IMR-90 (cell line): ENCODE results near the gene KAT6B. TPM values are rescaled to one million over a fixed set of nuclear protein-coding genes. Genes with fewer than 3 reads are reported as not detected.

Experiments used
- ATAC-seq: fragments of 200-7000 bp; cut with Tn5 transposase; 2 replicates; pipeline ENCODE4 v1.9.1; 2020; ENCODE audit warnings: low read depth, mild to moderate bottlenecking, moderate library complexity
- BruUV-seq: library from RNA; stranded (reverse); fragments of 400-500 nt; replicated peaks from 2 replicates; lab custom pipeline; 2021; lab: Mats Ljungman, UMichigan
- CTCF ChIA-PET: fragments of 300-600 bp; formaldehyde crosslinking; extraction: SDS; loops from one replicate; lab custom pipeline; 2021; ENCODE audit warnings: antibody characterized with exemption; lab: Yijun Ruan, JAX
- POLR2A ChIA-PET: fragments of 300-600 bp; sonication (Branson Sonifier 250); formaldehyde crosslinking; loops from one replicate; lab custom pipeline; 2022; ENCODE audit warnings: antibody characterized with exemption; ENCODE audit not compliant: unreplicated experiment; lab: Charles Lee
- DNase-seq: peaks from one replicate; pipeline ENCODE4 v3.0.0; 2013
- H2AFZ ChIP-seq: replicated peaks from 2 replicates; pipeline ENCODE3; 2013; ENCODE audit warnings: low read length, mild to moderate bottlenecking; ENCODE audit not compliant: poor library complexity
- H2AK5ac ChIP-seq: 2 replicates; pipeline ENCODE4 v1.6.1; 2013; ENCODE audit warnings: low read depth, low read length, inconsistent platforms
- H2AK9ac ChIP-seq: replicated peaks from 2 replicates; pipeline ENCODE3; 2013; ENCODE audit warnings: mild to moderate bottlenecking, low read depth, low read length, moderate library complexity; ENCODE audit not compliant: poor library complexity
- H2BK120ac ChIP-seq: 2 replicates; pipeline ENCODE4 v1.6.1; 2013; ENCODE audit warnings: low read depth, low read length, inconsistent platforms
- H2BK15ac ChIP-seq: 3 replicates; pipeline ENCODE4 v1.6.1; 2013; ENCODE audit warnings: low read depth, low read length, inconsistent platforms
- H2BK20ac ChIP-seq: 2 replicates; pipeline ENCODE4 v1.6.1; 2013; ENCODE audit warnings: low read depth, mild to moderate bottlenecking, inconsistent platforms, low read length, moderate library complexity
- H2BK5ac ChIP-seq: 2 replicates; pipeline ENCODE4 v1.6.1; 2013; ENCODE audit warnings: mild to moderate bottlenecking, low read depth, low read length, inconsistent platforms; ENCODE audit not compliant: poor library complexity, severe bottlenecking
- H3K14ac ChIP-seq: replicated peaks from 2 replicates; pipeline ENCODE4 v1.6.1; 2013; ENCODE audit warnings: low read depth, low read length, inconsistent platforms
- H3K18ac ChIP-seq: 2 replicates; pipeline ENCODE4 v1.6.1; 2013; ENCODE audit warnings: low read depth, low read length, control low read depth
- H3K23ac ChIP-seq: 2 replicates; pipeline ENCODE4 v1.6.1; 2013; ENCODE audit warnings: low read depth, low read length, inconsistent platforms
- H3K27ac ChIP-seq: 2 replicates; pipeline ENCODE4 v1.5.1; 2013; ENCODE audit warnings: mild to moderate bottlenecking, control low read depth, low read length; ENCODE audit not compliant: insufficient read depth
- H3K27me3 ChIP-seq: 2 replicates; pipeline ENCODE4 v1.6.1; 2013; ENCODE audit warnings: low read length; ENCODE audit not compliant: control insufficient read depth, insufficient read depth
- H3K36me3 ChIP-seq: 2 replicates; pipeline ENCODE4 v1.6.1; 2013; ENCODE audit warnings: low read length, mixed read lengths; ENCODE audit not compliant: control insufficient read depth, insufficient read depth
- H3K4ac ChIP-seq: 2 replicates; pipeline ENCODE4 v1.6.1; 2013; ENCODE audit warnings: low read depth, low read length, inconsistent platforms
- H3K4me1 ChIP-seq: 2 replicates; pipeline ENCODE4 v1.6.1; 2013; ENCODE audit warnings: low read length, mixed read lengths; ENCODE audit not compliant: control insufficient read depth, insufficient read depth
- H3K4me2 ChIP-seq: 2 replicates; pipeline ENCODE4 v1.6.1; 2013; ENCODE audit warnings: low read depth, mild to moderate bottlenecking, control low read depth, low read length, moderate library complexity
- H3K4me3 ChIP-seq: 2 replicates; pipeline ENCODE4 v1.5.1; 2013; ENCODE audit warnings: low read depth, mild to moderate bottlenecking, control low read depth, low read length, moderate library complexity; ENCODE audit not compliant: insufficient read depth
- H3K56ac ChIP-seq: 2 replicates; pipeline ENCODE4 v1.6.1; 2013; ENCODE audit warnings: low read length, inconsistent platforms; ENCODE audit not compliant: insufficient read depth; ENCODE audit errors: extremely low read depth
- H3K79me1 ChIP-seq, 2 experiments: 2 replicates each; pipeline ENCODE4 v1.6.1; 2013; ENCODE audit warnings: low read length in 2 of 2, inconsistent platforms in 1 of 2, low read depth in 1 of 2
- H3K9ac ChIP-seq: 2 replicates; pipeline ENCODE4 v1.6.1; 2013; ENCODE audit warnings: low read depth, low read length, control low read depth
- H3K9me1 ChIP-seq: 2 replicates; pipeline ENCODE4 v1.6.1; 2013; ENCODE audit warnings: low read length, inconsistent platforms; ENCODE audit not compliant: insufficient read depth
- H3K9me3 ChIP-seq: 2 replicates; pipeline ENCODE4 v1.6.1; 2013; ENCODE audit warnings: low read length; ENCODE audit not compliant: control insufficient read depth, insufficient read depth
- H4K20me1 ChIP-seq: 2 replicates; pipeline ENCODE4 v1.6.1; 2013; ENCODE audit warnings: low read length, inconsistent platforms; ENCODE audit not compliant: insufficient read depth
- H4K5ac ChIP-seq: 2 replicates; pipeline ENCODE4 v1.6.1; 2013; ENCODE audit warnings: mild to moderate bottlenecking, low read depth, low read length, control low read depth
- H4K8ac ChIP-seq, 2 experiments: 2 replicates each; pipeline ENCODE4 v1.6.1; 2013; ENCODE audit warnings: low read depth in 2 of 2, low read length in 2 of 2, control low read depth in 1 of 2, inconsistent platforms in 1 of 2
- H4K91ac ChIP-seq: 2 replicates; pipeline ENCODE4 v1.6.1; 2013; ENCODE audit warnings: low read depth, low read length, inconsistent platforms; ENCODE audit not compliant: insufficient read depth
- BHLHE40 ChIP-seq: fragments of 150-350 bp; IDR thresholded peaks from 2 replicates; pipeline ENCODE4 v1.6.1; 2016; ENCODE audit warnings: mild to moderate bottlenecking, low read depth, low read length
- CEBPB ChIP-seq: IDR thresholded peaks from 2 replicates; pipeline ENCODE4 v1.6.1; 2012; ENCODE audit warnings: low read depth, low read length, improper control_type of control experiment
- CHD1 ChIP-seq: IDR thresholded peaks from 2 replicates; pipeline ENCODE4 v1.6.1; 2012; ENCODE audit warnings: low read depth, low read length, improper control_type of control experiment
- CTCF ChIP-seq: conservative IDR thresholded peaks from 2 replicates; pipeline ENCODE4 v1.5.1; 2012; ENCODE audit warnings: mild to moderate bottlenecking, low read depth, low read length, improper control_type of control experiment
- ELK1 ChIP-seq: fragments of 150-350 bp; IDR thresholded peaks from 2 replicates; pipeline ENCODE4 v1.6.1; 2016; ENCODE audit warnings: low read depth, mild to moderate bottlenecking, low read length, moderate library complexity, borderline replicate concordance
- FOS ChIP-seq: fragments of 150-350 bp; IDR thresholded peaks from 2 replicates; pipeline ENCODE4 v1.6.1; 2016; ENCODE audit warnings: low read depth, low read length
- MAFK ChIP-seq: IDR thresholded peaks from 2 replicates; pipeline ENCODE4 v1.6.1; 2012; ENCODE audit warnings: low read depth, low read length, improper control_type of control experiment
- MAZ ChIP-seq: IDR thresholded peaks from 2 replicates; pipeline ENCODE4 v1.6.1; 2012; ENCODE audit warnings: low read depth, mild to moderate bottlenecking, low read length, improper control_type of control experiment, moderate library complexity, borderline replicate concordance
- MXI1 ChIP-seq: IDR thresholded peaks from 2 replicates; pipeline ENCODE4 v1.6.1; 2012; ENCODE audit warnings: low read depth, mild to moderate bottlenecking, low read length, moderate library complexity, borderline replicate concordance
- NFE2L2 ChIP-seq: fragments of 150-350 bp; IDR thresholded peaks from 2 replicates; pipeline ENCODE4 v1.6.1; 2016; ENCODE audit warnings: low read depth, mild to moderate bottlenecking, low read length
- POLR2A ChIP-seq: IDR thresholded peaks from 2 replicates; pipeline ENCODE4 v1.6.1; 2012; ENCODE audit warnings: mild to moderate bottlenecking, low read depth, low read length
- RAD21 ChIP-seq: IDR thresholded peaks from 2 replicates; pipeline ENCODE4 v1.6.1; 2012; ENCODE audit warnings: low read length, improper control_type of control experiment
- RCOR1 ChIP-seq: IDR thresholded peaks from 2 replicates; pipeline ENCODE4 v1.6.1; 2012; ENCODE audit warnings: mild to moderate bottlenecking, low read length, improper control_type of control experiment; ENCODE audit not compliant: insufficient replicate concordance
- RFX5 ChIP-seq: IDR thresholded peaks from 2 replicates; pipeline ENCODE4 v1.8.0; 2012; ENCODE audit warnings: low read depth, mild to moderate bottlenecking, low read length, moderate library complexity
- SMC3 ChIP-seq: fragments of 150-350 bp; IDR thresholded peaks from 2 replicates; pipeline ENCODE4 v1.6.1; 2016; ENCODE audit warnings: low read depth, mild to moderate bottlenecking, antibody characterized with exemption, low read length, moderate library complexity
- USF2 ChIP-seq: fragments of 150-350 bp; IDR thresholded peaks from 2 replicates; pipeline ENCODE4 v1.6.1; 2017; ENCODE audit warnings: mild to moderate bottlenecking, antibody characterized with exemption, low read length, low read depth
- WGBS, 2 experiments: methylation state at CpG; one replicate each; pipeline versions ENCODE4 v1.1.5 to v1.1.7; 2013; ENCODE audit warnings: missing lambda C conversion rate in 2 of 2; ENCODE audit not compliant: insufficient read length in 1 of 2; ENCODE audit errors: extremely low coverage in 2 of 2; 5-methylcytosine and 5-hydroxymethylcytosine counted together
- dilution Hi-C: fragments of 300-500 bp; cut with HindIII; formaldehyde crosslinking; loops from one replicate; pipeline ENCODE4 v1.14.3; 2018; ENCODE audit warnings: low sequenced_read_pairs; ENCODE audit not compliant: unreplicated experiment
- in situ Hi-C: fragments of 300-500 bp; cut with MboI; formaldehyde crosslinking; loops from 3 replicates; pipeline ENCODE4 v1.14.3; 2019; ENCODE audit warnings: low sequenced_read_pairs, inconsistent platforms, mixed read lengths
- intact Hi-C: fragments of 100-400 bp; cut with micrococcal nuclease; formaldehyde crosslinking; loops from 2 replicates; pipeline ENCODE4 v1.10.0; 2022
- polyA plus RNA-seq, 3 experiments: library from polyadenylated mRNA; depleted of rRNA; stranded (reverse); fragments of >200 nt; gene quantifications; 2 replicates each; pipeline ENCODE4 v1.2.3, GENCODE V29; 2012; ENCODE audit warnings: low replicate concordance in 1 of 3
- total RNA-seq: library from RNA; depleted of rRNA; stranded (reverse); fragments of >200 nt; gene quantifications from 2 replicates; pipeline ENCODE4 v1.2.3, GENCODE V29; 2012

The KAT6B gene
- total and polyA plus RNA-seq, 2 of the 4 experiments (the other 2 are of a cell fraction), result 8.8 to 28.1 TPM

GRCh38 chr10:74835963-74836362, 9.6 kb downstream of the KAT6B start:
- Histone ChIP-seq H3K36me3 (peaks cover 3% of the 10 kb centered on the region; the same call in 1 of the 2 replicates), H2BK15ac (no peak overlapping the region), H3K4me3 (no peak overlapping the region), H2AK9ac (no peak overlapping the region), H3K14ac (no peak overlapping the region), H3K9ac (no peak overlapping the region), H3K56ac (no peak overlapping the region), H3K27ac (no peak overlapping the region), H3K23ac (no peak overlapping the region), H3K4ac (no peak overlapping the region), H2AFZ (no peak overlapping the region), H3K9me3 (no peaks in the 10 kb centered on the region), H4K91ac (no peak overlapping the region), H2BK120ac (no peak overlapping the region), H4K8ac (no peak overlapping the region), H3K27me3 (no peaks in the 10 kb centered on the region), H3K4me1 (peaks cover 10% of the 10 kb centered on the region), H4K20me1 (peaks cover 11% of the 10 kb centered on the region; the same call in 1 of the 2 replicates), H2BK20ac (no peak overlapping the region), H3K4me2 (no peak overlapping the region), H3K9me1 (peaks cover 5% of the 10 kb centered on the region; the same call in 1 of the 2 replicates), H3K79me1 (peaks cover 32 to 55% of the 10 kb centered on the region in 2 experiments), H2BK5ac (no peak overlapping the region), H2AK5ac (no peak overlapping the region), H3K18ac (no peak overlapping the region), H4K5ac (no peak overlapping the region)
- in situ Hi-C loops (no loop called here), intact Hi-C loops (loop anchor here (5.0 kb wide), 1 partner anchor 266 kb away; no protein-coding TSS in a partner anchor), dilution Hi-C loops (no loop called here)
- POLR2A ChIA-PET, result no interaction called here
- ATAC-seq (no peak), DNase-seq (no peak)
- no TSS peak for BruUV-seq
- no CpG with 5 or more reads among the region's 3 CpGs for WGBS, 2 experiments
- CTCF ChIA-PET, result no interaction called here
- TF ChIP-seq CHD1 (no peak), RFX5 (no peak), MAZ (no peak), USF2 (no peak), NFE2L2 (no peak), RCOR1 (no peak), ELK1 (no peak), SMC3 (no peak), FOS (no peak), RAD21 (no peak), CTCF (no peak), POLR2A (no peak), MXI1 (no peak), CEBPB (no peak), MAFK (no peak), BHLHE40 (no peak)
